GM18868 (cell line): Measurements from ENCODE around the gene CFAP251.

ENCODE experiments used
- ATAC-seq: cut with Tn5 transposase; IDR thresholded peaks from one replicate; pipeline ENCODE4 v1.9.1; 2021; ENCODE audit warnings: mild to moderate bottlenecking, moderate library complexity; ENCODE audit not compliant: unreplicated experiment

Gene CFAP251

GRCh38 chr12:122050706-122051105 is 132.3 kb downstream of the CFAP251 start:
- ATAC-seq, result no peak

GRCh38 chr12:122051231-122051876 is 133.0 kb downstream of the CFAP251 start:
- no peak for ATAC-seq

- no peak for ATAC-seq
Measured at GRCh38 chr12:122052285-122052684, 133.9 kb downstream of the CFAP251 start.
